ENCODE measurements around the gene DOCK10. TPM values are rescaled to one million over a fixed set of nuclear protein-coding genes. Genes with fewer than 3 reads are reported as not detected.

Gene DOCK10
- total RNA-seq, 1 donor, result 20.7 TPM

DNA sequence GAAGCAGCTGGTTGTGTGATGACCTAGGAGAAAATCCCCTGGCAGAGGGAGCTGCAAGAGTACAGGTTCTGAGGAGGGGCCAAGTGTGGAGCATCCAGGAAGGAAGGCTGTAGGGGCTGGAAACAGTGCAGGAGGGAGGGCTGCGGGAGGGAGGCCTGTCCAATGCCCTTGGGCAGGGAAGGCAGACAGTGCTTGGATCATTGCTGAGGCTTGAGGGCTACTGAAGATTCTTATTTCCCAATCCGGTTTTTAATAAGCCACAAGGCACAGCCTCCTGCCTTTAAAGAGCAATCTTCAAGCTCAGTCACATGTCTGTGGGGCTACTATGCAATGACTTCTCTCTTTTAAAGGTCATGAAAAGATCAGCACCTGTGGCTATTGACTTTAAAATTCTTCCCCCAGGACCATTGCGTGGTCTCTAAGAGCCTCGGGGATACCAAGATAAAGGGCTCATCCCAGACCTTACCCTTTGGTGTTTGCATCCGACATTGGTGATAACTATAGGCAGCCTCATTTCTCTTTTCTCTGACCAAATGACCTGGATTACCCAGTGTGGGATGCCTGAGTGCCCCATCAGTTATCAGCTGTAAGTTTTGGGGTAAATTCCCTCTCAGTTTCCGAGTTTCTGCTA, 149.6 kb downstream of the DOCK10 start:
- TF ChIP-seq CTCF (IDR thresholded peaks at IDR 0.05; ENCODE audit: insufficient read depth, low read depth, low read length), result no peak
- DNase-seq (ENCODE audit: low read depth), result no peak

GRCh38 chr2:224890372-224890771, 151.9 kb downstream of the DOCK10 start:
- H3K4me3 ChIP-seq (ENCODE audit: low read depth, low read length), result no peak overlapping the region
- no peak for DNase-seq (ENCODE audit: low read depth)
- TF ChIP-seq CTCF (IDR thresholded peaks at IDR 0.05; ENCODE audit: insufficient read depth, low read depth, low read length), result no peak

More for the DNA sequence above, 149.6 kb downstream of the DOCK10 start:
- no peak overlapping the region for H3K4me3 ChIP-seq (ENCODE audit: low read depth, low read length)

DNA sequence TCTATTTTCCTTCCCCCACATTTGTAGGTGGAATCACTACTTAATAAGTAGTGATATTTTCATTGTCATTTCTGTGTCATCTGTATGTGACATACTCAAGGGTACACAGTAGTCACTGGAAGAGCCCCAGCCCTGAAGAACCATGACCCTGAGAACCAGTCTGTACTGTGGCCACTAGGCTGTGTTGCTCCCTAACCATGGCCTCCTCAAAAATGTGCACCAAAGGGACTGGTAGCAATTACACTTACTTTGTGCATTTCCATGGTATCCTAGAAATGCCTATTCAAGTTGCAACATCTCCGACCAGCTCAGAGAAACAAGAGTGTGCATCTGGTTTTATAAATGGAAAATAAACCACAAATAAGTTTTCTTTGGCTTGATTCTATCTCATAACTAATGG, 155.1 kb downstream of the DOCK10 start:
- TF ChIP-seq CTCF (IDR thresholded peaks at IDR 0.05; ENCODE audit: insufficient read depth, low read depth, low read length), result peak; percentile 15

GRCh38 chr2:224885836-224886547, 156.3 kb downstream of the DOCK10 start:
- TF ChIP-seq CTCF (IDR thresholded peaks at IDR 0.05; ENCODE audit: insufficient read depth, low read depth, low read length), result no peak
- DNase-seq (ENCODE audit: low read depth), result peak; percentile 77
- no peak overlapping the region for H3K4me3 ChIP-seq (ENCODE audit: low read depth, low read length)

More for the DNA sequence above, 155.1 kb downstream of the DOCK10 start:
- H3K4me3 ChIP-seq (ENCODE audit: low read depth, low read length), result no peak overlapping the region
- peak; percentile 42 for DNase-seq (ENCODE audit: low read depth)

DNA sequence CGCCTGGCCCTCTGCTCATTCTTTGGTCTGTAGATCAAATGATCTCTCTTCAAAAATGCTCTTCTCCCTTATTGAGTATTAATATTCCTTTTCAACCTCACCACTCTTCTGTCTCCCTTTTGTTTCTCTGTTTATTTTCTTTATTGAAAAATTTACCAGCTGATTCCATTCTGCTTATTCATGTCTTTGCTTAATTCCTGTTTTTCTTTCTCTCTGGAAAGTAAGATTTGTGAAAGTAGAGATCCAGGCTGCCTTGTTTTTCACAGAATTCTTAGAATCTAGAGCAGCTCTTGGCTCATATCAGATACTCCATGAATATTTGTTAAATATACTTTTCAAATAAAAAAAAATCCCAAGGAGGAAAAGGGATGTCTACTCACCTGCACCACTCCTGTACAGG, 157.0 kb downstream of the DOCK10 start:
- TF ChIP-seq CTCF (IDR thresholded peaks at IDR 0.05; ENCODE audit: insufficient read depth, low read depth, low read length), result no peak
- no peak for DNase-seq (ENCODE audit: low read depth)
- no peak overlapping the region for H3K4me3 ChIP-seq (ENCODE audit: low read depth, low read length)

GRCh38 chr2:224884188-224884587, 158.1 kb downstream of the DOCK10 start:
- H3K4me3 ChIP-seq (ENCODE audit: low read depth, low read length), result no peak overlapping the region
- peak; percentile 80 for DNase-seq (ENCODE audit: low read depth)
- TF ChIP-seq CTCF (IDR thresholded peaks at IDR 0.05; ENCODE audit: insufficient read depth, low read depth, low read length), result no peak
